ENCODE data around the gene KMT2B.

DNA sequence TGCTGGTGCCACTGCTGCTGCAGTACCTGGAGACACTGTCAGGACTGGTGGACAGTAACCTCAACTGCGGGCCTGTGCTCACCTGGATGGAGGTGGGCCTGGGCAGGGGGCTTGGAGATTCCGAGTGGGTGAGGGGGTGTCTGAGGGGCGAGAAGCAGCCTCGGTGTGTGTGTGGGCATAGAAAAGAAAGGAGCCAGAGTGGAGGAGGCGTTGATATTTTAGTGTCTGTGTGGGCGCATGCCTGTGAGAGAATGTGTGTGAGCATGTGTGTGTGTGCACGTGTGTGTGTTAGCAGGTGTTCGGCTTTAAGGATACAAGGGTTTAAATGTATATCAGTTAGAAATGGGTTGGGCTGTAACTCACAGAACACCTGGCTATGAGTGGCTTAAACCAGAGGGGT, 61.2 kb downstream of the KMT2B start:
- TF ChIP-seq, protein P1, sequence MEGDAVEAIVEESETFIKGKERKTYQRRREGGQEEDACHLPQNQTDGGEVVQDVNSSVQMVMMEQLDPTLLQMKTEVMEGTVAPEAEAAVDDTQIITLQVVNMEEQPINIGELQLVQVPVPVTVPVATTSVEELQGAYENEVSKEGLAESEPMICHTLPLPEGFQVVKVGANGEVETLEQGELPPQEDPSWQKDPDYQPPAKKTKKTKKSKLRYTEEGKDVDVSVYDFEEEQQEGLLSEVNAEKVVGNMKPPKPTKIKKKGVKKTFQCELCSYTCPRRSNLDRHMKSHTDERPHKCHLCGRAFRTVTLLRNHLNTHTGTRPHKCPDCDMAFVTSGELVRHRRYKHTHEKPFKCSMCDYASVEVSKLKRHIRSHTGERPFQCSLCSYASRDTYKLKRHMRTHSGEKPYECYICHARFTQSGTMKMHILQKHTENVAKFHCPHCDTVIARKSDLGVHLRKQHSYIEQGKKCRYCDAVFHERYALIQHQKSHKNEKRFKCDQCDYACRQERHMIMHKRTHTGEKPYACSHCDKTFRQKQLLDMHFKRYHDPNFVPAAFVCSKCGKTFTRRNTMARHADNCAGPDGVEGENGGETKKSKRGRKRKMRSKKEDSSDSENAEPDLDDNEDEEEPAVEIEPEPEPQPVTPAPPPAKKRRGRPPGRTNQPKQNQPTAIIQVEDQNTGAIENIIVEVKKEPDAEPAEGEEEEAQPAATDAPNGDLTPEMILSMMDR (IDR thresholded peaks at IDR 0.05) = no peak
- TF ChIP-seq POLR2A (IDR thresholded peaks at IDR 0.05) = no peak

Data from uterus (tissue), 2 donors.